ENCODE data around the gene ZNF546. TPM values are rescaled to one million over a fixed set of nuclear protein-coding genes. Genes with fewer than 3 reads are reported as not detected.

The ZNF546 gene
- total RNA-seq, 2 experiments from 2014 or later: 4.9 to 5.2 TPM

- H3K9me3 Mint-ChIP-seq (ENCODE audit: insufficient read depth): peaks cover 24% of the 10 kb centered on the region
- H3K4me1 Mint-ChIP-seq (ENCODE audit: low read depth): peaks cover 38% of the 10 kb centered on the region
- H3K36me3 Mint-ChIP-seq (ENCODE audit: low read depth): peaks cover 29% of the 10 kb centered on the region
- H3K27me3 Mint-ChIP-seq (ENCODE audit: low read depth): peaks cover 7% of the 10 kb centered on the region
- no peak overlapping the region for H3K27ac Mint-ChIP-seq
- CTCF ChIA-PET: interaction anchor here (0.7 to 1.6 kb wide), 3 partner anchors 9 to 606 kb away, joined by 3 to 4 read pairs (median 3); partner anchors contain the start of gene PSMC4
- no peak for ATAC-seq
- DNase-seq: no peak
- peak overlapping the region; percentile 98 for H3K4me3 Mint-ChIP-seq
- POLR2A ChIA-PET: interaction anchor here (1.2 kb wide), 1 partner anchor 34 kb away, joined by 5 read pairs; the partner anchor contains the start of gene ZNF780A
Measured at GRCh38 chr19:40057166-40057565, 60.3 kb downstream of the ZNF546 start.

DNA sequence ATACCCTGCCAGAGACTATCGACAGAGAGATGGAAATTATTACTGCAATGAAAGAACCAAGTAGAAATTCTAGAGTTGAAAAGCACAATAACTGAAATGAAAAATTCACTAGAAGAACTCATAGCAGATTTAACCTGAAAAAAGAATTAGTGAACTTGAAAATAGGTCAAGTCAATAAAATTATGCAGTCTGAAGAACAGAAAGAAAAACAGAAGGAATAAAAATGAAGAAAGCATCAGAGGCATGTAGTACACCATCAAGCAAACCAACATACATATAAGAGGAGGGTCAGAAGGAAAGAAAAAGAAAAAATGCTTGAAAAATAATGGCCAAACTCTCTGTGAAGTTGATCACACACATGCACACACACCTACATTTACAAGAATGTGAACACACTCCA, 62.8 kb downstream of the ZNF546 start:
- ChIA-PET CTCF (no interaction called here), POLR2A (no interaction called here)

DNA sequence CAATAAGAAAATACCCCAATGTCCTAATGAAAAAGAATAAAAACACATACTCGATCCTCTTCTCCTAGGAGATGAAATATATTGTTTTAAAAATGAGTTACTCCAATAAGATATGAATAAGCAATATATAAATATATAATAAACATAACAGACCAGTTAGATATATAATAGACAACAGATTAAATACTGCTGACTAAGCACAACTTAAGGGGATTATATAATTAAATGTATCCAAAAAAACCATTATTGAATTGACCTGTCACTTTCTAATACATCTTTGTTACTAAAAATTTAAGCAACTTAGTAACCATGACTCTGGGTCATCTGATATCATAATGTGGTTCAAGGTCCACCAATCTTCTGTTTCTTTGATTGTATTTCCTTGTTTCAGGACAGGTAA, 73.2 kb downstream of the ZNF546 start:
- Mint-ChIP-seq H3K4me3 (no peak overlapping the region), H3K27me3 (ENCODE audit: low read depth) (no peaks in the 10 kb centered on the region), H3K9me3 (ENCODE audit: insufficient read depth) (peaks cover 34% of the 10 kb centered on the region), H3K36me3 (ENCODE audit: low read depth) (peaks cover 63% of the 10 kb centered on the region), H3K27ac (no peak overlapping the region), H3K4me1 (ENCODE audit: low read depth) (no peaks in the 10 kb centered on the region)
- ChIA-PET POLR2A (no interaction called here), CTCF (no interaction called here)
- ATAC-seq (no peak), DNase-seq (no peak)

More for the DNA sequence above, 62.8 kb downstream of the ZNF546 start:
- Mint-ChIP-seq H3K27me3 (ENCODE audit: low read depth) (peaks cover 12% of the 10 kb centered on the region), H3K9me3 (ENCODE audit: insufficient read depth) (peaks cover 32% of the 10 kb centered on the region), H3K27ac (no peak overlapping the region), H3K4me3 (no peak overlapping the region), H3K4me1 (ENCODE audit: low read depth) (peaks cover 15% of the 10 kb centered on the region), H3K36me3 (ENCODE audit: low read depth) (peaks cover 13% of the 10 kb centered on the region)
- DNase-seq (no peak), ATAC-seq (no peak)

Other genes starting within 250 kb of the ZNF546 start
- not detected for gene LEUTX, start 218.2 kb upstream of the ZNF546 start, total RNA-seq
- 1 to 10 TPM; 7.5 to 8.5 TPM for gene DYRK1B, start 162.9 kb upstream of the ZNF546 start, total RNA-seq
- gene FBL, start 150.7 kb upstream of the ZNF546 start, total RNA-seq: 100 to 1,000 TPM; 385 to 399 TPM
- gene FCGBP, start 62.4 kb upstream of the ZNF546 start, total RNA-seq: 1 to 10 TPM; 5.8 to 6.2 TPM
- 100 to 1,000 TPM; 120 to 121 TPM for gene PSMC4, start 25.9 kb upstream of the ZNF546 start, total RNA-seq
- gene ZNF780B, start 59.2 kb downstream of the ZNF546 start, total RNA-seq: 10 to 100 TPM; 27.4 to 30.3 TPM
- gene ZNF780A, start 93.9 kb downstream of the ZNF546 start, total RNA-seq: 10 to 100 TPM; 17.9 to 21.6 TPM
- 10 to 100 TPM; 16.2 to 18.4 TPM for gene MAP3K10, start 194.4 kb downstream of the ZNF546 start, total RNA-seq
- gene TTC9B, start 221.3 kb downstream of the ZNF546 start, total RNA-seq: not detected
- under 1 TPM; 0.39 to 0.68 TPM for gene CCNP, start 229.6 kb downstream of the ZNF546 start, total RNA-seq